ENCODE results near the gene C1QTNF1. TPM values are rescaled to one million over a fixed set of nuclear protein-coding genes. Genes with fewer than 3 reads are reported as not detected.

Gene C1QTNF1
- total and polyA plus RNA-seq, 9 of the 15 experiments (the other 6 are each of a cell fraction or from before 2014, with no cell fraction given) = 0.09 TPM; not detected in 8

GRCh38 chr17:78986649-78987328 lies 37.2 kb upstream of the C1QTNF1 start (continued):
- TF ChIP-seq ZNF518B (CRISPR knock-in tag; IDR thresholded peaks at IDR 0.05) (no peak), SOX6 (IDR thresholded peaks at IDR 0.05) (no peak), ESRRA (IDR thresholded peaks at IDR 0.05; ENCODE audit: borderline replicate concordance, low read depth) (peak; percentile 77), ZNF184 (CRISPR knock-in tag; IDR thresholded peaks at IDR 0.05) (no peak), MCM5 (IDR thresholded peaks at IDR 0.05; ENCODE audit: low read depth) (no peak), NR2C1 (IDR thresholded peaks at IDR 0.05) (no peak), NR2C1 (tag; IDR thresholded peaks at IDR 0.05) (no peak; the same call in 1 of the 2 replicates), THRA (IDR thresholded peaks at IDR 0.05) (no peak), E2F5 (CRISPR knock-in tag; IDR thresholded peaks at IDR 0.05) (no peak), NR3C1 (CRISPR knock-in tag; IDR thresholded peaks at IDR 0.05) (no peak), HMGXB4 (CRISPR knock-in tag; IDR thresholded peaks at IDR 0.05) (no peak), ZNF444 (CRISPR knock-in tag; IDR thresholded peaks at IDR 0.05) (no peak), BCL6 (CRISPR knock-in tag; IDR thresholded peaks at IDR 0.05) (no peak), ZNF408 (CRISPR knock-in tag; IDR thresholded peaks at IDR 0.05; ENCODE audit: low read depth) (no peak), IRF9 (tag; IDR thresholded peaks at IDR 0.05) (no peak), RBM39 (optimal IDR thresholded peaks at IDR 0.05; ENCODE audit: low read depth, low read length) (no peak), HSF4 (CRISPR knock-in tag; IDR thresholded peaks at IDR 0.05; ENCODE audit: borderline replicate concordance) (no peak), EP300 (IDR thresholded peaks at IDR 0.05; ENCODE audit: low read length) (peak; percentile 47), KHSRP (IDR thresholded peaks at IDR 0.05) (no peak), ZNF146 (CRISPR knock-in tag; IDR thresholded peaks at IDR 0.05; ENCODE audit: unreplicated experiment) (no peak), CXXC5 (CRISPR knock-in tag; IDR thresholded peaks at IDR 0.05) (0 out of 2 replicates have a peak, but pooled peaks have one; percentile 31), PRMT5 (CRISPR knock-in tag; IDR thresholded peaks at IDR 0.05) (no peak), RUNX1 (IDR thresholded peaks at IDR 0.05; ENCODE audit: low read depth) (no peak)

Measured in K562 (cell line).